GM19239 (cell line): ENCODE measurements around the gene BAZ2B.
"Not testable (repeated sequence)": the region's sequence is repeated elsewhere in the genome, so short reads cannot be mapped to it uniquely, and the experiment has no call there.

ENCODE experiments used
- DNase-seq: peaks from one replicate; pipeline ENCODE4 v3.0.0; 2011; ENCODE audit warnings: low spot score; ENCODE audit not compliant: insufficient read length
- FAIRE-seq: peaks from 2 replicates; lab custom pipeline; 2011; peaks lifted over from hg19 to GRCh38; lab: Jason Lieb, UNC

The BAZ2B gene

GRCh38 chr2:159439421-159439820, 176.9 kb downstream of the BAZ2B start:
- no peak for DNase-seq
- no peak for FAIRE-seq

DNA sequence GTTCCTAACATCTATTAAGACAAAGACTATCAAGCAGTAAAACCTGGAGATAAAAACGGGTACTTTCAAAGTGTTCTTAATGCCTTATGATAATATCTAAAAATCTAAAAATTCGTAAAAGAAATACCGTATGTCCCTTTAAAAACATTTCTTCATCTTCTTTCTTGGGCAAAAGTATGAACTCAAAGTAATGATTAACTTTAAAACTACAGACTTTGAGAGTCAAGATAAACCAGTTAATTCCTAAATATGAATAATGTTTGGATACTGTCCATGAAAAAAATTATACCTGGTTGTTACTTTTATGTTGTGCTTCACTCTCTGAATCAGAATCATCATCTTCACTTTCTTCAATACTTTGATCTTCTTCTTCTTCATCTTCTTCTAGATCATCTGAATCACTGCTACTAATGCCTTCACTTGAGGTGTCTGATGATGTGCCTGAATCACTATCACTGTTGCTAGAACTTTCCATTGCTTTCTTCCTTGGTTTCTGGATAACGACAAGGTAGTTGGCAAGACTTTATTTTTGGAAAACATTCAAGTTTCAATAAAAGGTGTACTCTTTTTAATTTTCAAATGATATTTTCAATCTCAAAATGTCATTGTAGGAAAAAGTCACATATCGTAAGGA, 177.5 kb downstream of the BAZ2B start:
- DNase-seq (no peak), FAIRE-seq (no peak)

DNA sequence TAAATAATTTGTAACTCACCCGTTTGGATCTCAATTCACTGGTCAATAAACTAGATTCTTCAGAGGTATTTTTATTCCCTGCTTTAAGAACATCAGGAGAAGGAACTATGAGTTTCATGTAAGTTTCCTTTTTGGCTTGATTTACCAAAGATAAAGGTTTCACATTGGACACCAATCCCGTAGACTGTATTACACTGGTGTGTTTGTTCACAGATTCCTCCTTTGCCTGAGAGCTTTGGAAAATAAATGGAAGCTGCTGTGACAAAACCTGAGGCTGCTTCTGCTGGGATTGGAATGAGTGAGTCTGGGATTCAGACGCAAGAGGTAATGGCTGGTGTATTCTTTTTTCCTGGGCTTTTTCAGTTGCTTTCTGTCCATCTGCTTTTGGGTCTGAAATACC, 178.1 kb downstream of the BAZ2B start:
- FAIRE-seq, result no peak
- no peak for DNase-seq

GRCh38 chr2:159432610-159433009, 183.7 kb downstream of the BAZ2B start:
- no peak for FAIRE-seq
- no peak for DNase-seq

- no peak for DNase-seq
- FAIRE-seq, result no peak
These were observed 189.3 kb downstream of the BAZ2B start for GRCh38 chr2:159427048-159427447.

GRCh38 chr2:159419403-159419802, 196.9 kb downstream of the BAZ2B start:
- no peak for DNase-seq
- no peak for FAIRE-seq

DNA sequence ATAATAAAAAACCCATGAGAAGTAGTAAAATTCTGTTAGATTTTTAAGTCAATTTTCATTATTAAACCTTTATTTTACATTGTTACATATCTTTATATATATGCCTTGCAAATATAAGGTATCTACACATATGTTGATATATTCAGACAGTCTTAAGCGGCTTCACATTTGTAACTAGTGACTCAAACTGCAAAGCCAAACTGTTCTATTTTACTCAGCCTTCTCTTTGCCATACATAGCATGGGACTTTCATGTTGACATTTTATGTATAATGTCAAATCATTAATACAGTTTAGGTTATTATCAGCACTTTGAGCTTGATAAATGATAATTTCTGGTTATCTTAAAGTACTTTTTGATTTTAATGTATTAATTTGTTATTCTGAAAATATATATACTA, 204.9 kb downstream of the BAZ2B start:
- DNase-seq (no peak), FAIRE-seq (no peak)

DNA sequence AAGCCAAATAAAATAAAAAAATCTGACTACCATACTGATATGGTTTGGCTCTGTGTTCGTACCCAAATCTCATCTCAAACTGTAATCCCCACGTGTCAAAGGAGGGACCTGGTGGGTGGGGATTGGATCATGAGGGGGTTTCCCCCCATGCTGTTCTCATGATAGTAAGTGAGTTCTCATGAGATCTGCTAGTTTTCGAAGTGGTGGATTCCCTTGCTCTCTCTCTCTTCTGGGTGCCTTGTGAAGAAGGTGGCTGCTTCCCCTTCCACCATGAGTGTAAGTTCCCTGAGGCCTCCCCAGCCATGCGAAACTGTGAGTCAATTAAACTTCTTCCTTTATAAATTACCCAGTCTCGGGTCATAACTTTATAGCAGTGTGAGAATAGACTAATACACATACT, 206.1 kb downstream of the BAZ2B start:
- DNase-seq (no peak), FAIRE-seq (peak; percentile 23)

DNA sequence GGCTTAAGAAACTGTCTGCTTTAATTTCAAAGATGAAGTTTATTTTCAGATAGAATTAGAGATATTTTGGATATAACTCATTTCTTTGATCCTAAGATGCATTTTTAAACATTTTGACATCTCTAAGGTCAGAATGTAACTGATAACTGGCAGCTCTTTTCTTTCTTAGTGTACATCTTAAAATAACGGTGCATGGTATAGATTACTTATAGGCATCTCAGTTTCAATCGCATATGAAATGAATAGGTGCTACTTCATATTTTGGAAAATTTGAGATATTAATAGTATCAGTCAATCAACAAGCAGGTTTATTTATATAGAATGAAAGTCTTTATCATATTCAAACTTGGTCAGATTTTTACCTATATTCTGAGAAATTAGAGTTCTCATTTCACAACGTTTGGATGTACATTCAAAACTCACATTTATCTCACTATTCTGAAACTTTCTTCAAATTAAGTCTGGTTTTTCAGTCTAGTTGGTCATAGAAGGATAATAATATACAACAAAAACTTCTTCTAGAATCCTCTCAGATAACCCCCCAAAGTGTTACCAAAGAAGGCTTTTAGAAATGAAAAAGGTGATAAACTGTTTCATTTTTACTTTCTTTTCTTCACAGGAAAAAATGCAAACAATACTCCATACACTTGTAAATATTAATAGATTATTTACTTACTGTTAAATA, 207.1 kb downstream of the BAZ2B start:
- no peak for DNase-seq
- FAIRE-seq, result no peak

DNA sequence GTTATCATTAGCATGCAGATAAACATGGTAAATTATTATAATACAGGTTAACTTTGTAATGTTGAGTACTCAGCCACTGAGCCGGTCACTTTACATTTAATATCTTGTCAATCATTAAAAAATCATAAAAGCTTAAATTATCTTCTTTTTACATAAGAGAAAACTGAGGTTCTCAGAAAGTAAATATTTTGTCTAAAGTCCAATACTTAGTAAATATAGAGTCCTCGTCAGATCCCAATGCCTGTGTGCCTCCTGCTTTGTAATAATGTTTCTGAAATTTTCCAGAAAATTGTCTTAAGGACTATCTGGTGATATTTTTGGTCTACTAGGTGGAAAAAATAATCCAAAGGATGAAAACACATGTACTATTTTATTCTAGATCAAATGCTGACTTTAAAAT, 213.6 kb downstream of the BAZ2B start:
- FAIRE-seq (no peak), DNase-seq (no peak)

- DNase-seq, FAIRE-seq: not testable (repeated sequence)
These were observed 214.2 kb downstream of the BAZ2B start for GRCh38 chr2:159402160-159402559.

GRCh38 chr2:159399716-159400415, 216.5 kb downstream of the BAZ2B start:
- DNase-seq, result no peak
- no peak for FAIRE-seq

DNA sequence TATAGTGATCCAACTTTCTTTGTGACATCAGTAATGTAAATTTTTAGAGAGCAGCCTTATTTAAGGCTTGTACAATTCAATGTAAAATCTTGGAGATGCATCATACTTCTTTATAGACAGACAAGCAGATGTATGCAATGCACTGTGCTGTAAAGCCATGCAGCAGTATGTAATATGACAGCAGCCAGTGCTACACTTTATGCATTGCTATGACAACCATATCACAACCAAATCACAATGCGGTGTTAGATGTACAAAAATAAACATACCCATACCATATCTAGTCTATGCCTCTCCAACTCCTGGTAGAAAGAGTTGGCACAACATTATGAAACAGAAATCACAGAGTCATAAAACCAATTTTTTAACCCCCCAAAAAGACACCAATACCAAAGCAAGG, 219.5 kb downstream of the BAZ2B start:
- no peak for FAIRE-seq
- DNase-seq, result no peak

- FAIRE-seq (no peak), DNase-seq (no peak)
These were observed 233.8 kb downstream of the BAZ2B start for GRCh38 chr2:159382447-159383028.

DNA sequence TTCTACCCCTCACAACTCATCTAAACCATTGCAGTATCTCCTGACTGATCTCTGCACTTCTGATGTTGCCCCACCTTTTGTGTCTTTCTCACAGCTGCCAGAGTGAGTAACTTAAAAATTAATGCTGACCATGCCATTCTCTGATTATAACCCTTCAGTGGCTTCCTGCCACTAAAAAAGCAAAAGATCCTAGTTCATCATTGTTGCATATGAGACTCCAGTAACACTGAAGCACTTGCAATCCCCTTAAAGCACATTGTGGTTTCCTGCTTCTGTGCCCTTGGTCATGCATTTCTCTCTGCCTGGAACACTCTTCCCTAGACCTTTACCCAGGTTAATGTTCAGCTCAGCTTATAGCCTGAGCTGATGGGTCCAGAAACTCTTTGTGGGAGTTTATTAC, 234.8 kb downstream of the BAZ2B start:
- DNase-seq (peak; percentile 2), FAIRE-seq (peak; percentile 76)

DNA sequence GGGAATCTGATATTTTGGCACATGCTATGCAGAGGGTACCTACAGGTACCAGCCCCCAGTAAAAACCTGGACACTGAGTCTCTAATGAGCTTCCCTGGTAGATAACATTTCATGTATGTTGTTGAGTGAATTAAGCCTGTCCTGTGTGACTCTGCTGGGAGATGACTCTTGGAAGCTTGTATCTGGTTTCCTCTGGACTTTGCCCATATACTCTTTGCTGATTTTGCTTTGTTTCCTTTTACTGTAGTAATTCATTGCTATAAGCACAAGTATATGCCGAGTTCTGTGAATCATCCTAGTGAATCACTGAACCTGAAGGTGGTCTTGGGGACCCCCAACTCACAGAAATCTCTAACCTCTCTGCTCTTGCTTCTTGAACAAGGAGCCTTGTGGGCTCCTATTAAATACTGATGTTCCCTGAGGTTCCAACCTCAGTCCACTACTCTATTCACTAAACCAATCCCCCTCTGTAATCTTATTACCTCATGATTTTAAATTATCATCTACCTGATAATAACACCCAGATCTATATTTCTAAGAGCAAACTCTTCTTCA, 235.6 kb downstream of the BAZ2B start:
- FAIRE-seq (peak; percentile 79), DNase-seq (no peak)

DNA sequence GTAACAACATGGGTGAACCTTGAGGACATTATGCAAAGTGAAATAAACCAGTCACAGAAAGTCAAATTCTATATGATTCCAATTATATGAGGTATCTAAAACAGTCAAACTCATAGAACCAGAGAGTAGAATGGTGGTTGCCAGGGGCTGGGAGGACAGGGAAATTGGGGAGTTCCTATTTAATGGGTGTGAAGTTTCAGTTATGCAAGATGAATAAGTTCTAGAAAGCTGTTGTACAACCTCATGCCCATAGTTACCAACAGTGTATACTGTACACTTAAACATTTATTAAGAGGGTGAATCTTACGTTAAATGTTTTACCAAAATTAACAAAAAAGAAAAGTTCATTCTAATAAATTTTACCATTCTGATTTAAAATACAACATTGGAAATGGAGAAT, 237.2 kb downstream of the BAZ2B start:
- FAIRE-seq, result peak; percentile 26
- DNase-seq, result no peak

DNA sequence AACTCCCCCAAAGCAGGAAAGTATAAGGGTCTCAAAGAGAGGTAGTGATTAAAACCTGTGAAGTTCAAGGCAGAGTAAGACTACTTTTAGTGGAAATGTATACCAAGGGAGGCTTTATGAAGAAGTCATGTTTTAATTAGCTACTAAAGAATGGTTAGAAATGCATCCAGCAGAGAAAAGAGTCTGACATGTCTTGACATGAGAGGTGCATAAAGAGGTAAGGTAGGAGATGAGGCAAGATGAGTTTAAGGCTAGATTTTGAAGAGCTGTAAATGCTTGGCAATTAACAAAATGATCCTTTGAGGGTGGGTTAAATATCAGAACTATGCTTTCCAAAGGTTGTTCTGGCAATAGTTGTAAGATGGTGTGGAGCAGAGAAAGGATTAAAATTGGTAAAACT, 241.1 kb downstream of the BAZ2B start:
- no peak for DNase-seq
- no peak for FAIRE-seq

DNA sequence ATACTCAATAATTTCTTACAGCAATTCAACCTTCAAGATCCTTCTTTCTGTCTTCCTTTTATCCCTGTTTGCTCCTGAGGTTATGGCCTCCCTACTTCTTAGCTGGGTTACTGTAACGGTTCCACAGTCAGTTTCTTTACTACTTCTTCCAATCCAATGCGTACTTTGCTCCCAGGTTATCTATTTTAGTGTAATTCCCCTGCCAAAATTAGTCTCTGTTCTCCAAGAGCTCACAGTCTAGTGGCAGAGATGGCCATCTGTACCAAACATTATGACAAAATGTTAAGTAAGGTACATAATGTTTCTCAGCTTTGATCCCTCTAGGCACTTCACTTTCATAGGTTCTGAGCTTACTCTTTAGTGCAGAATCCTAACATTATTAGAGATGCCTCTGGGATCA, 244.8 kb downstream of the BAZ2B start:
- no peak for FAIRE-seq

DNA sequence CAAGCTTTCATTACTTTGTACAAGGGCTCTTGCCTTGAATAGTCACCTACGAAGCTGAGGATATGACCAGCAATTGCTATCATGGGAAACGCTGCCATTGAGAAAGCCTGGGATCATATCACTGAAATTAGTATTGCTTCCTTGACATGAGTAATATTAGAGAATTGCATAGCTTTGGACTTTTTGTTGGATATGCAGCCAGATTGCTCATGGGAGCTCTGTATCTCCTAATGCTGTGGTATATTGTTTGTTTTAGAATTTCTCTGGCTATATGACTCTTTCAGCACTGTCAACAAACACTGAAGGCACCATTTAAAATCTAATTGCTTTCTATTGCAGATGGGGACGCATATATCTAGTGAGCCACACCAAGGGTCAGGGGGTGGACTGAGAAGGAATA, 249.8 kb downstream of the BAZ2B start:
- FAIRE-seq (no peak), DNase-seq (no peak)

More for the DNA sequence above, 244.8 kb downstream of the BAZ2B start:
- no peak for DNase-seq

- FAIRE-seq (no peak), DNase-seq (no peak)
These were observed 253.5 kb downstream of the BAZ2B start for GRCh38 chr2:159362816-159363251.
